ENCODE results near the gene ZNF536.

ZNF536 gene

DNA sequence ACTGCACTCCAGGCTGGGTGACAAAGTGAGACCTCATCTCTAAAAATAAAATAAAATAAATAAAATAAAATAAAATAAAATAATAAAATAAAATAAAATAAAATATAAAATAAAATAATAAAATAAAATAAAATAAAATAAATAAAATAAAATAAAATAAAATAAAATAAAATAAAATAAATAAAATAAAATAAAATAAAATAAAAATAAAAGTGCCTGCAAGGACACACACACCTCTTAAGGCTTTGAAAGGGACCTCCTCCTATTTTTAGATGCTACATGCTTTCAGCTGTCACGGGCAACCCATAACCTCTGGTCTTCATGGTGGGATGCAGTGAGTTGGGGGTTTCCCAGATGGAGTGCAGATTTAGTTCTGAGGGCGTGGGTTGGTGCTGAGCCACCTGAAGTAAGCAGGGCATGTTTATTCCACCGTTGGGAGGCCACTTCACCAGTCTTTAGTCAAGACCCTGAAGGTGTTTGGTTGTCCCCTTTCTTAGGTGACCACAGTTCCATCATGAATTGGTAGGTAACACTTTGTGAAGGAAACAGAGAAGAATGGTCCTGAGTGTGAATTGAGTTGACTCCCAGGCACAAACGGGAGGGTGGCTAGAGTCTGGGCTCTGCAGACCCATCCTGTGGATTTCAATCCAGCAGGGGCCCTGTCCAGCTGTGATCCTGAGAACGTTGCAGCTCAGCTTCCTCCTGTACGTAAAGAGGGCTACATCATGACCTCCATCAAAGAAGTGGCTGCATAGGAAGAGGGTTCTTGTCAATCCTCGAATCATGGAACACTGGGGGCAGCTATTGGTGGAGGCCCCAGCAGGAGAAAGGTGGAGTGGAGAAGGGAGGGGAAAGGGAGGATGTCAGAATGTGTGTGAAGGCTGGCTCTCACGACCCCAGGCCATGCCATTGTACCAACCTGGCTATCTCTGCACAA, 234.2 kb downstream of the ZNF536 start:
- DNase-seq (ENCODE audit: low read depth in 2 of 2): no peak

Data from activated CD8-positive, alpha-beta memory T cell treated with anti-CD3 and anti-CD28 coated beads for 4 hours (primary cell).